ENCODE data around the gene KCNE5. TPM values are rescaled to one million over a fixed set of nuclear protein-coding genes. Genes with fewer than 3 reads are reported as not detected.

The KCNE5 gene
- polyA plus RNA-seq, 1 donor (not counting 4 experiments of a cell fraction or from before 2014, with no cell fraction given): 0.46 TPM

- Histone ChIP-seq H3K27me3 (ENCODE audit: control insufficient read depth, extremely low read depth, insufficient read depth, low read length) (peaks cover 5% of the 10 kb centered on the region), H3K4me1 (ENCODE audit: control insufficient read depth, extremely low read depth, insufficient read depth, low read length) (no peaks in the 10 kb centered on the region), H4K20me1 (ENCODE audit: control insufficient read depth, extremely low read depth, insufficient read depth, low read length) (no peaks in the 10 kb centered on the region), H3K79me2 (ENCODE audit: control insufficient read depth, insufficient read depth, low read length) (no peaks in the 10 kb centered on the region), H2AFZ (ENCODE audit: control insufficient read depth, low read length) (no peak overlapping the region), H3K4me2 (ENCODE audit: control insufficient read depth, extremely low read depth, insufficient read depth, low read depth, low read length) (no peak overlapping the region), H3K9me3 (ENCODE audit: control insufficient read depth, low read depth, low read length) (no peaks in the 10 kb centered on the region), H3K4me3 (ENCODE audit: control insufficient read depth in 2 of 3, extremely low read depth in 1 of 3, insufficient read depth in 2 of 3, low read depth in 1 of 3, low read length in 3 of 3) (no peak overlapping the region), H3K36me3 (ENCODE audit: control insufficient read depth in 2 of 2, extremely low read depth in 1 of 2, insufficient read depth in 2 of 2, low read length in 2 of 2) (no peaks in the 10 kb centered on the region), H3K9me1 (ENCODE audit: control insufficient read depth, extremely low read depth, insufficient read depth, low read length) (no peaks in the 10 kb centered on the region), H3K27ac (ENCODE audit: control insufficient read depth, insufficient read depth, low read length) (no peak overlapping the region), H3K9ac (ENCODE audit: control insufficient read depth, extremely low read depth, insufficient read depth, low read length) (no peak overlapping the region)
- no peak for DNase-seq (ENCODE audit: low read depth, low spot score)
- no peak for FAIRE-seq
- dilution Hi-C loops (cut with MboI; ENCODE audit: extremely low pct_ligation_motif_present, low sequenced_read_pairs): no loop called here
- no peak for TF ChIP-seq EZH2 (IDR thresholded peaks at IDR 0.05; ENCODE audit: low read length)
- TF ChIP-seq CTCF (optimal IDR thresholded peaks at IDR 0.05 in 1 of 3, IDR thresholded peaks at IDR 0.05 in 1 of 3, conservative IDR thresholded peaks at IDR 0.05 in 1 of 3; ENCODE audit: extremely low read depth in 1 of 3, insufficient read depth in 2 of 3, low read length in 3 of 3): no peak
Observed at GRCh38 chrX:109629310-109629709, 4.3 kb upstream of the KCNE5 start.

DNA sequence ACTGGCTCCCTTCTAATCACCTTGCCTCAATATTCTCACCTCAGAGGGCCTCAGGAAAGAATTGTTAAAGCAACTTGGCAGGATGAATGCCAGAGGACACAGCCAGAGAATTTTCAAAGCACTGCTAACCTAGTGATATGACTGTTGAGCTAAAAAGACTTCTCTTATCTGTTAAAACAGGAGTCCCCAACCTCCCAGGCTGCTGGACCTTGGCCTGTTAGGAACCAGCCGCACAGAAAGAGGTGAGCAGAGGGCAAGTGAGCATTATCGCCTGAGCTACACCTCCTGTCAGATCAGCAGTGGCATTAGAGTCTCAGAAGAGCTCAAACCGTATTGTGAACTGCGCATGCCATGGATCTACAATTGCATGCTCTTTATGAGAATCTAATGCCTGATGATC is 1.7 kb upstream of the KCNE5 start:
- no peak overlapping the region for H3K4me2 ChIP-seq (ENCODE audit: control insufficient read depth, extremely low read depth, insufficient read depth, low read depth, low read length)
- H3K4me1 ChIP-seq (ENCODE audit: control insufficient read depth, extremely low read depth, insufficient read depth, low read length): no peaks in the 10 kb centered on the region
- H3K79me2 ChIP-seq (ENCODE audit: control insufficient read depth, insufficient read depth, low read length): no peaks in the 10 kb centered on the region
- H3K27ac ChIP-seq (ENCODE audit: control insufficient read depth, insufficient read depth, low read length): no peak overlapping the region
- H3K9ac ChIP-seq (ENCODE audit: control insufficient read depth, extremely low read depth, insufficient read depth, low read length): no peak overlapping the region
- peaks cover 5% of the 10 kb centered on the region for H3K27me3 ChIP-seq (ENCODE audit: control insufficient read depth, extremely low read depth, insufficient read depth, low read length)
- no peaks in the 10 kb centered on the region for H3K36me3 ChIP-seq (ENCODE audit: control insufficient read depth in 2 of 2, extremely low read depth in 1 of 2, insufficient read depth in 2 of 2, low read length in 2 of 2)
- H2AFZ ChIP-seq (ENCODE audit: control insufficient read depth, low read length): no peak overlapping the region
- FAIRE-seq (no peak), DNase-seq (ENCODE audit: low read depth, low spot score) (no peak)
- no peak for TF ChIP-seq CTCF (optimal IDR thresholded peaks at IDR 0.05 in 1 of 3, IDR thresholded peaks at IDR 0.05 in 1 of 3, conservative IDR thresholded peaks at IDR 0.05 in 1 of 3; ENCODE audit: extremely low read depth in 1 of 3, insufficient read depth in 2 of 3, low read length in 3 of 3)
- no peak for TF ChIP-seq EZH2 (IDR thresholded peaks at IDR 0.05; ENCODE audit: low read length)
- H3K9me3 ChIP-seq (ENCODE audit: control insufficient read depth, low read depth, low read length): no peaks in the 10 kb centered on the region
- H4K20me1 ChIP-seq (ENCODE audit: control insufficient read depth, extremely low read depth, insufficient read depth, low read length): no peaks in the 10 kb centered on the region
- no peak overlapping the region for H3K4me3 ChIP-seq (ENCODE audit: control insufficient read depth in 2 of 3, extremely low read depth in 1 of 3, insufficient read depth in 2 of 3, low read depth in 1 of 3, low read length in 3 of 3)
- no peaks in the 10 kb centered on the region for H3K9me1 ChIP-seq (ENCODE audit: control insufficient read depth, extremely low read depth, insufficient read depth, low read length)
- dilution Hi-C loops (cut with MboI; ENCODE audit: extremely low pct_ligation_motif_present, low sequenced_read_pairs): no loop called here
